CD1c-positive myeloid dendritic cell (primary cell): ENCODE measurements around the gene HOXB5.
A peak's percentile ranks its signal among the peaks of the same experiment; 100 is the strongest.

Experiments
- DNase-seq: peaks from one replicate; pipeline ENCODE4 v3.0.0-alpha.2; 2016; ENCODE audit errors: extremely low spot score

HOXB5 gene

DNA sequence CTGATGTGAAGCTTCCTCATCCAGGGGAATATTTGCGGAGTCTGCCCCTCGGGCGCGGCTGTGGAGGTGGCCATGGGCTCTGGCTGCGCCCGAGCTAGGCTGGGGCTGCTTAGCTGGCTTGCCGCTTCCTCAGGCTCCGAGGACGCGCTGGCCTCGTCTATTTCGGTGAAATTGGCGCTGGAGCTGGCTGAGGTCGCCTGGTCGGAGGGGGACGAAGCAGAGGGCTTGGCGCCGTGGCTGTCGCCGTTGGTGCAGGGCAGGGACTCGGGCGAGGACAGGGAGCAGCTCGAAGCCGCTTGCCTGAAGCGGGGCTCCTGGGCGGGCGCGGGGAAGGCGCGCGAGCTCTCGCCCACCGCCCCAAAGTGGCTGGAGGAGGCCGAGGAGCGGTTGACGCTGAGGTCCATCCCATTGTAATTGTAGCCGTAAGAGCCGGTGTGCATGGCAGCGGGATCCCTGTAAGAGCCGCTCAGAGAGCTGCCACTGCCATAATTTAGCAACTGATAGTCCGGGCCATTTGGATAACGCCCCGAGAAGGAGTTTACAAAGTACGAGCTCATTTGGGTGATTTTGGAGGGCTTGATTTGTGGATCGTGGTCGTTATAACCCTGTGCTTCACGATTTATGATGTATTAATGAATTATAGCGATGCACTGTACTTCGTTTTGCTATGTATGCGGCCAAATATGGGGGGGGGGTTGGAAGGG is at the start of gene HOXB5:
Gene HOXB5 (minus strand): TSS at position 654 of the 704 bp plus-strand sequence. CDS start 97 bp downstream, at position 557.
- DNase-seq, result peak; percentile 4

DNA sequence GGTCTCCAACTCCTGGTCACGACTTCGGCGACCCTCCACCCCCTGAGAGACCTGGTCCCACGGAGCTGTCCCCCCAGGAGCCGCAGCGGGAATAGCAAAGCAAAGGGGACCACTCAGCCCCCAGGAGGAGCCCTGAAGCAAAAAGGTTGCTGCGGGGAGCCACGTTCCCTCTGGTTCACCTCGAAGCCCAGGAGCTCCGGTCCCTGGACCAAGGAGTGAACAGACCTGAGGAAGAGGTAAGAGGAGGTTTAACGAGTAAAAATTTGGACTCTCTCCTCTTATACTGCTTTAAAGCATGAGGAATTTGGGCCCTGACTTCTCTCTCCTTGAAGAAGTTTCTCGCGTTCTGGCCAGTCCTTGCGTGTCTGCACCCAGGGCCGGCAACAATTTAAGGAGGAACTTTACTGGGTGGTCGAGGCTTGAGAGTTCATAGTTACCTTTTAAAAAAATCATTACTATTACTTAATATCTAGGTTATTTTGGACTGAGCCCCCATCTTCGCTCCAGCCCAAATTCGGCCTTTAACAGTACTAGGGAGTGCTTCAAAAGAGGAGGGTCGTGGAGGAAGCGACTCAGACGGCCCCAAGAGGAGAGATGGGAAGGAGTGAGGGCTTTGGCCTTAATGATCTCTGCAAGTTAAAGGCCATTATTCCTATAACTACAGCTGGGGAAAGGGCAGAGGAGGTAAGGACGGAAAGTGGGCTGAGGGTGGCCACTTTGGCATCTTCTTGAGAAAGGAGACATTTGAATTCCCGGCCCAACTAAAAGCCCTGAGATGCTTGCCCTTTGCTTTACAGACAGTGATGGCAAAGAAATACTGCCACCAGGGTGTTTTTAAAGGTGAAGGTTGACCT is 49.5 kb upstream of the HOXB5 start:
- no peak for DNase-seq

DNA sequence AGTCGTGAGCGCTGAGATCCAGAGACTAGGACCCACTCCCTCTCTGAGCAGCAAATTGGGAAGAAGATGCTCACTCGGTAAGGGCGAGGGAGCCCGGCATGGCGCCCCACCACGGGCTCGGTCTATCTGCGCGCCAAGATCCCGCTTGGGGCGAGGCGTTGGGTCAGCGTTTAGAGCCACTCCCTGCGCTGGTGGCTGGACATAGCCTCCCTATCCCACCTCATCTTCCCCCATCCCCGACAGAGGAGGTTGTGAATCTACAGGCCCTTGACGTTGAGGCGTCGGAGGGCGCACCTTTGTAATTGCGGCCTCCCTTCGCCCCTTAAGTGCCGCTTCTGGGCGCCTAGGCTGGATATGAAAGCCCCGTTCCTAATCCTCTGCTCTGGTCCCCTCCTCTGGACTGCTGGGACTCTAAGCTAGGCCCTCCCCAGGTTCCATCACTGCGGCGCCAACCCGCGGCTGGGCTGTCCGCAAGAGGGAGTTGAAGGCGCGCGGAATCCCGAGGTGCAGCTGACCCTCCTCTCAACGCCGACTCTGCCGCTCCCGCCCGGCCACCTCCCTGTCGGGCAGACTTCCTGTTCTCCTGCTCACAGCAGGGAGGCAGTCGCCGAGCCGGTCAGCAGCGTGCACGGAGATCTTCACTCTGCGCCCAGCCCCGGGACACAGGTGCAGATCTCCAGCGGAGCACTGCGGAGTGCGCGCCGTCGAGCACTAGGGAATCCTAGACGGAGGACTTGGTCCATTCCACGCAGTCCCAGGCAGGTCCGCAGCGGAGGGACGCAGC is 48.7 kb upstream of the HOXB5 start:
- DNase-seq, result no peak

DNA sequence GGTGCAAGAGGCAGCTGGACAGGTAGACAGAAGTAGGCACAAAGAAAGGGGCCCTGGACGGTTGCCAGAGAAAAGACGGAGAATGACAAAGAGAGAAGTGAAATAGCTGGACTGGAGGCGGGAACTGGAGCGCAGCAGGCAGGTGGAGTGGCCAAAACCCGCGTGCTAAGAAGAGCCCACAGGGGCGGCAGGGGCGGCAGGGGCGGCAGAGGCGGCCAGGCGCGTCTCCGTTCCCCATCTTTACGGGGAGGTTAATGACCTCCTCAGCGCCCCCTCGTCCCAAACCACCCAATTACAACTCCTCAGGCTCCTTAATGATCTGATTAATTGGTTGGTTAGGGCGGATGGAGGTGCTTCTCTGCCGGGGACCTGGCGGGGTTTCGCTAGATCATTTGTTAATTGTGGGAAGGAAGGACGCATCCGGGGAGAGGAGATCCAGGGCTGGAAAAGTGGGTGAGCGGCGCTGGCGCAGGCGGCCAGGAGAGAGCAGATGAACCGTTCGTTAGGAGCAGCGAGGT is 48.0 kb upstream of the HOXB5 start:
- no peak for DNase-seq

DNA sequence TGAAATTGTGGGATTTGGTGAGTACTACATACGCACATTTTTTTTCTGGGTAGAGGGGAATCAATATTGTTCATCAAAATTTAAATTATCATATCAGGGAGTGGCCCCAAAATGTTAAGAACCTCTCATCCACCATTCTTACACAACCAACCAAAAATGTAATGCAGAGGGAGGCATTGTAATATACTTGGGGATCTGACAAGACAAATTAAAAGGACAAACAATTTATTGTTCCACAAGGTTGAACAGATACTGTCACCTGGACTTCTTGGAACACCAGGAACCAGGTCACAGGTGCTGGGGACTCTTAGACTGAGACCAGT is 47.2 kb upstream of the HOXB5 start:
- DNase-seq, result no peak

DNA sequence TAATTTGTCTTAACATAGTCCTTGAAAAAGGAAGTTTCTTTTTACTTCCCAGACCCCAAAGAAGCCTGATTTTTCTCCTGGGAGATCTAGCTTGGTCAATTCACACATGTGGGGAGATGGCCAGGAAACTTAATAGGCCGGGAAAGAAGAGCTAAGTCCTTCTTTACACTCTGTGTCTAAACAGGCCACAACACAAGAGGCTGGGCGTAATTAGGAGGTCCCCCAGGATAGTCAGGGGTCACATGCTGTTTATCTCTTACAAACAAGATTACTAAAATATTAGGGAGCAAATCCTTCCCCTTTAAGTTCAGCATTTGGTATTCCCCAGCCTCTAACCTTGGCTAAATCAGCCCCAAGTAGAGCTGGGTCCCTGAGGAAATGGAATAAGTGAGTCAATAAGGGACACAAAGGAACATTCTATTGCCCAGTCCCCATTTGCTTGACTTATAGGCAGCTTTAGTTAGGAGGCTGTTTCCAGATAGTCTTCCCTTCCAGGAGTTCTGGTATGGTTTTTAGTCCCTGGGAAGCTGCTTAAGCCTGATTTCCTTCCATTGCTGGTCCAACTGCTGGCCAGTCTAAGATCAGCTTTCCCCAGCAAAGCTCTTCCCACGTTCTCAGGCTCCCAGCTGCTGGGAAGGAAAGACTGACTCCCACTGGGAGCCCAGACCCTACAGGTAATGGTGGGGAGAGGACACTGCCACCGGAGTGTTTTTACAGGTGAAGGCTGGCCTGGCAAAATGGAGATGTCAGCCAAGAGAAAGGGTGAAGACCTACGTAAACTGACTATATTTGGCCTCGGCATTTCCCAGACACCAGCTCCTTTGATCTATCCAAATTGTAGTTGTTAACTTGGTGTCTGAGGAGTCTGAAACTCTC is 46.6 kb upstream of the HOXB5 start:
- no peak for DNase-seq

DNA sequence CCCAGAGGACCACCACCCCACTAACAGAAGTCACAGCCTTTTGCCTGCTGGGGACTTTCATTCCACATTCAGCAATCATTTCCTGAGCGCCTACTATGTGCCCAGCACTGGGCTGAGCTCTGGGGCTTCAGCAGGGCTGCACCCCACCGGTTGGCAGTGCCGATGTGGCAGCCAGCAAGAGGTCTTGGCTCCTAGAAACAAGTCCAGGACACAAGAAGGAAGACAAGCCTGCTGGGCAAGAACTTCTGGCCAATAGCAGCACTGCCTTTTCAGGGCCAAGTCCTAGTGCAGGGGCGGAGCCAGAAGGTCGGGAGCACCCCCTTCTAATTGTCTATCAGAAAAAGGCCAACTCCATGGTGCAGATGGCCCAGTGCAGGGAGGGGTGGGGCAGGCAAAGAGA is 45.6 kb upstream of the HOXB5 start:
- no peak for DNase-seq

DNA sequence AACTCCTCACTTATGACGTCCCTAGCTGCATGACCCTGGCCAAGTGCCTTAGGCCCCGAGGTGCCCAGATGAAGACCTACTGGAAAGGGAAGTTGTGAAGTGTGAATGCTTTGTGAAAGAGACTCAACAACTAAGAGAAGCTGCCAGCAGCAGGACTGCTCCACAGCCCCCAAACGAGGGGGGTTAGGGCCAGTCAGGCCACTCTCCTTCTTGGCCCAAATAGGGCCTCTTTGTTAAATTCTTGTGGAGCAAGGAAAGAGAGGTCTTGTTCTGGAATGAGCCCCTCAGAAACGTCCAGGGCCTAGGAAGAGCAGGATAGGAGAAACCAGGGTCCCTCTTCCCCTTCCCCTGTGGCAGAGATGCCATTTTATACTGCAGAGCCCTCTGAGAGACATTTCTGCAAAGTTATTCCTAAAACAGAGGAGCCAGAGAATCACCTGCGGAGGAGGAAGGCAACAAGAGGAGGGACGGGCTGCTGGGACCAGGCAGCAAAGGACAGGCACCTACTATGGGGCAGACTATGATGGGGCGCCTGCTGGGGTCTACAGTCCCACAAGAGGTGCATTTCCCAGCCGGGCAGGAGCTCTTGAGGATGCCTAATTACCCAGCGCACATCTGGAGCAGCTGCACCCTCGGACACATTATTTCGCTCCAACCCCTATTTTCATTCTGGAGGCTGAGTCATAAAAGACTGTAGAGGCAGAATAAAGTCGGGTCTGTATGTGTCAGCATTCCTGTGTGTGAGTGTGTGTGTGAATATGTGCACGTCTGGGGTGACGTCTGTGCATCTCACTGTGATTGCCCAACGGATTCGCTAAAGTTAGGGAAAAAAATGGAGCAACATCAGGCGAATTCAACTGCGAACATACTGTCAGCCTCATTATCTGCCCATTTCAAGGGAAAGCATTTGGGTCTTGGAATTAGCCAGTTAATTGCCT is 44.0 kb upstream of the HOXB5 start:
- DNase-seq, result no peak

DNA sequence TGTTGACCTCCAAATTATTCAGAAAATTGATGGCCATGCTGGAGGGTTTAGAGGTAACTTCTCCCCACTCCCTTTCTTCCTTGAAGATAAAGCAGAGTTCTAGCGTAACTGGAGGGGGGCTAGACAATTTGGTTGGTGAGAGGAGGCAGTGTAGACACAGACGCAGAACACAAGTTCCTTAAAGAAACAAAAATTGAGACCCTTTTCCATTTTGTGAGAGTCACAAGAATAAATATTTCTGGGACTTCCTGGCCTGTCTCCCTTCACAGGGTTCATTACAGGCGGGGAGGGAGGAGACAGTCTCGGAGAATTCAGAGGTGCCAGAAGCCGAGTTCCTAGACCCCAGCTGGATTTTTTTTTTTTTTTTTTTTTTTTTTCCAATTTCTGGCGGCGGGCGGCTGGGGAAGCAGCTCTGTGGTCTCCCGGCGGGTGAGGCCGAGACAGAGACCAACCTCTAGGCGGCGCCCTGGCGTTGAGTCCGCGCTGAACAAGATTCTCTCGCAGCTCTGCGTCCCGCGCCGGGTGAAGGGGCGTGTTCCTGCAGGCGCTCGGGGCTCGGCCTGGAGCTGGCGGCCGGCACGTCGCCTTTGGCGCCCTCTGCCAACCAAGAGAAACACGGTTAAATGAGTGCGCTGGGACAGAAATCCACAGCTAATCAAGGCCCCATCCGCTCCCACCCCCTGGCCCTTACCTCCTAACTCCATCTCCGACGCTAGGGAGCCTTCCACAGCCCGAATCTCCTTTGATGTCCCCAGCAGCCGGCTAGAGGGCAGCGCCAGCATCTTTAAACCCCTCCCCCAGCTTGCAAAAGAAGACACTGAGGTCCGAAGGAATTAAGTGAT is 42.8 kb upstream of the HOXB5 start:
- peak; percentile 66 for DNase-seq

DNA sequence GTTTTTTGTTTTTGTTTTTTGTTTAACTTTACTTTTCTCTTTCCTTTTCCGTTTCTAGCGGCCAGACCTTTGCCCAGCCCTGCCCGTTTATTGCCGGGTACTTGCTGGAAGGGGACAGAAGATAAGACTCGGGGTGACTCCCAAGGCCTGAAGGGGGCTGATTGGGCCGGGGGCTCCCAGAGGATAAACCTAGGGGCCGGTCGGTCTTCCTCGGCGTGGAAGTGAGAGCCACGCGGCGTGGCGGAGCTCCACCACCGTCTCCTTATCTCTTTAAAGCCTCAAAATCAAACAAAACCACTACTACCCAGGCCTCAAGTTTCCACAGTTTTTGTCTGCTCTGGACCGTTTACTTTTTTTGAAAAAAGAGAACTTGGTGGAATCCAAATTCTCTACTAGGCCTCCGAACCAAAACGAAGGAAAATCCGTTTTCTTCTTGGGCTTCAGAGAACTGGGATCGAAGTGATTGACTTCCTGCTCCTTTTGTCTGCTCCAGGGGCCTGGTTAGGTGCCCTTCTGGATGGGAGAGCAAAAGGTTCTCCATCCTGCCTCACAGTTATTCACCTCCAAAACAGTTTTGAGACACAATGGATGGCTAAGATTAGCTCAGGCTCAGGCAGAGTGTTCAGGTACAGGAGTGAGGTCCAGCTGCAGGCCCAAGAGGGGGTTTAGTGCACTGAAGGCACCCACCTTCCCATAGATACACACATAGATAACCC is 41.1 kb upstream of the HOXB5 start:
- no peak for DNase-seq

DNA sequence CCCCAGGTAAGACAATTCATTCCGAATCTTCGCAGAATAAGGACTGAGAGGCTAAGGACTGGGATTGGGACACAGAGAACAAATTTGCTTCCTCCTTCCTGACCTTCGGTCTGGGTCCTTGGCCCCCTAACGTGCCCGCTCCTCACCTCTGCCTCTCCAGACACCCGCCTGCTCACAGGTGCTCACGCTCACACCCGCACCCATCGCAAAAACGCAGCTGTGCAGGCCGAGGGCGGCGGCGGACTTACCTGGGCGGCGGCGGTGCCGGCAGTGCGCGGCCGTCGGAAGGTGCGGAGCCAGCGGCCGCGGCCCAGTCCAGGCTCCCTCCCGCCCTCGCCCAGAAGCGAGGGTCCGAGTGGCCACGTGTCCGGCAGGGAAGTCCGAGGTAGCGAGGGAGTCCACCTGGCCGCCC is 39.7 kb upstream of the HOXB5 start:
- no peak for DNase-seq

DNA sequence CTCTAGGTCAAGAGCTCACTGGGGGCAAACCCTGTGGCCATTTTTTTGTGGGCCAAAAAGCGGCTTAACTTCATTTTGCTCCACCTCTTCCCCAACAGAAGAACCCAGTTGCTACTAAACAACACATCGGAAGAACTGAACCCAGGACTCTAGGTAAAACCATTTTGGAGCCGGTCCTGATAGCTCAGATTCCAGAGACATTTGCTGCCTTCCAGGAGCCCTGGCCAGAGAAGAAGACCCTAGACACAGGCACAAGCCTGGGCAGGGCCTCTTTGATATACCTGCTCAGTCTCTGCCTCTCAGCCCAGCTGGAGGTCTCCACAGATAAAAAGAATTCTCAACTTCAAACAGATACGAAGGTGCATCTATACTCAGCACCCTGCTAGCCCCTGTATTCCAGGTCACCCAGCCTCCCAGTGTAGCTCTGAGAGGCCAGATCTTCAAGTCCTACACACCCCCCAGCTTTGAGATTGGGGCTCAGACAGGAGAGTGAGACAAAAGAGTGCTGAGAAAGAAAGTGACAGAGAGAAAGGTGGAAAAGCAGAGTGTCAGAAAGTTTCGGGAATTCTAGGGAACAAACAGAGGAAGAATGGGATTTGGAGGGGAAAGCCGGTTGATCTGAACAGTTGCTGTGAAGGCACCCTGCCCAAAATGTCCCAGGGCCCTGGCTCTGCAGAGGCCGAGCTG is 39.1 kb upstream of the HOXB5 start:
- no peak for DNase-seq

DNA sequence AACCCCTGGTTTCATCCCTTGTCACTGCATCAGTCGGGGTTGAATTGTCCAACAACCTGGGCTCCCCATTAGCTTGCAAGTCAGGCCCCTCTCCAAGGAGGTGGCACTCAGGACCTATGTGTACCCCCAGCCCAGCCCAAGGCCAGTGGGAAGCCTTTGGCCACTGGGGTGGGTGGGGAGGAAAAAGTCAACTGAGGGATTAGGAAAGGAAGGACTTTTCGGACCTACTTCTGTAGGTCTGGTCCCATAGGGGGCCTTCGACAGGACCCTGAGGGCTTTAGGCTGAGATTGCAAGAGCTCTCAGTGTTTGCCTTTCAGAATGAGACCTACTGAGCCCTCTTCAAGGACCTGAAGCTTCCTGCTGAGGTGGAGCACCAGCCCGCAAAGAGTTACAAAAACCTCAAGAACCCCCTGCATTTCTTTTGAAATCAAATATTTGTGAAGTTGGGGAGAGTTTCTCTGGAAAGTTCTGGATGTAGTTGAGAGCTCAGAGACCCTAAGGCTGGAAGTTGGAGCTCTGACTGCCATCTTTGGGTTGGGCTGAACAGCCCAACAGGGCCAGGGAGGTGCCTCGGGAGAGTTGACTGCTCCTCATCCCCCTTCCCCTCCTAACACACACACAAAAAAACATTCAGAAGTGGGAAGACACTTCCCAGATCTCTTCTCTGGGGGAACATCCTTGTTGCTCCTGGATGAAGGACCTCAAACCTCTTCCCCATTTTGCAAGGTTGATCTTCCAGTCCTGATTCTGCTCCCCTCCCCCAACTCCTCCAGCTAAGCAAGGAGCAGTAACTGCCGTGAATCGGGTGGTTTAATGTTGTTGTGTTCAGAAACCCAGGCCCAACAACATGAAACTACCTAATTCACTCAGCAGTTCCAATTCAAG is 38.4 kb upstream of the HOXB5 start:
- no peak for DNase-seq

DNA sequence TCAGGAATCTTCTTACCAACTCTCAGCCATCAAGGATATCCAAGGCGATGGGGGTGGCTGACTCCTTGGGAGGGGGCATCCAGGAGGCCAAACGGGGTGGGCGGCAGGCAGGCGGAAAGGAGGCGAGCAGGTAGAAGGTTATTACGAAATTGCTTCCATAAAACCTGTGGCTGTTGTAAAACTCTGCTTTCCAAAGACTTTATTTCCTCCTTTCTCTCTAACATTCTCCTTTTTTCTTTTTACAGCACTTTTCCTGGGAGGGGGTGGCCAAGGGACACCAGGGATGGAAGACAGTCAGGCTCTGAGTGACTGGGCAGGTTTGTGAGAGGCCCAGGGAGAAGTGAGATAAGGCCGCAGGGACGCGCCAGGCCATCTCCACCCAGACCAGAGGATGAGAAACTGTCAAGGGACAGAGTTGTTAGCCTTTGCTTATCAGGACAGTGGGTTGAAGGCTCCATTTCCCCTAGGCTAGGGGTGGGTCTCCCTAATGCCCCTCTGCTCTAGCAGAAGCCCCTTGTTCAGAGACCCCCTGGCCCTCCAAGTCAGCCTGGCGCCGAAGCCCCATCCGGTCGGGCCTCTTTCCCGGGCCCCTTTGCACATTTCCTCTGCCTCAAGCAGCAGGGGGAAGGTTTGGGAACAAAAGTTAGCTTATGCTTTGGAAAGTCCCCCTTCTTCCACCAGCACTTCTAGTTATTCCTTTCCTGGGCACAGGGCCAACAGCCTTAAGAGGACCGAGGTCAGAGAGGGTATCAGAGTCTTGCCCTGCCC is 37.5 kb upstream of the HOXB5 start:
- no peak for DNase-seq

DNA sequence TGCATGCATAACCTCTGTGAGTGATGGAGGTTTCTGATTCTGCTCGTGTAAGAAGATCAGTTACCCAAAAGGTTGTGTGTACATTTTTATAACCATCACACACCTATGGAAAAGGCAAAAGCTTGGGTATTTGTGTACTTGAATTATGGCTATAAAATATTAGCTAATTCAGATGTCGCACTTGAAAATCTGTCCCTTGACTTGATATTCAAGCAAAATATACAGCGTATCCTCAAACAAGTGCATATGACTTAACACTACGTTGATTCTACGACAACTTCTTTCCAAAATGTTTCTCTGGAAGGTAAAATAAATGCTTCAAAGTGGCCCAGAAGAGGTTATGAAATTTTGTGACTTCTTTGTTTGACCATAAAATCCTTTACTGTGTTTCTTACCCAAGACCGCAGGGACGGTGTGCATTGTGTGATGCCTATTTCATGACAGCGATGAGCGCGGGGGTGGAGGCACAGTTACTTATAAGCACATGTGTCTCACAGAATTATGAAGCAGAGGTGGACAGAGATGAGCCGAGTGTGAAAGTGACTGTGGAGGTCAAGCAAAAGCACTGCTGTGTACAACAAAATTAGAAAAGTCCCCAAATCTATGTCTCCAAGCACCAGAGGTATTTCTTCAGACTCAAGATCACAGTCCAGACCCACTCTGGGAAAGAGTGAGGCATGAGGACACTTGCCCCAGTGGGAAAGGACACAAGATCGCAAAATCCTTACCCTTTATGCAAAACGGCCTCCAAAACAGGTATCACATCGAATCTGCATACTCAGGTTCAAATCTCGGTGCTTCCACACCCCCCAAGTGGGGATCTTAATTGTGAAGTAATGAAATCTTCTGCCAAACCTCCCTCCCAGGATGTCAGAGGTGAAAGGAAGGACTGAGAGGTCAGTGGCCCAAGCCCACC is 36.7 kb upstream of the HOXB5 start:
- DNase-seq, result no peak
